Measurements from ENCODE around the gene ARSG. TPM values are rescaled to one million over a fixed set of nuclear protein-coding genes. Genes with fewer than 3 reads are reported as not detected.

The ARSG gene
- 0.43 and 0.72 TPM in 2 replicates for total RNA-seq

DNA sequence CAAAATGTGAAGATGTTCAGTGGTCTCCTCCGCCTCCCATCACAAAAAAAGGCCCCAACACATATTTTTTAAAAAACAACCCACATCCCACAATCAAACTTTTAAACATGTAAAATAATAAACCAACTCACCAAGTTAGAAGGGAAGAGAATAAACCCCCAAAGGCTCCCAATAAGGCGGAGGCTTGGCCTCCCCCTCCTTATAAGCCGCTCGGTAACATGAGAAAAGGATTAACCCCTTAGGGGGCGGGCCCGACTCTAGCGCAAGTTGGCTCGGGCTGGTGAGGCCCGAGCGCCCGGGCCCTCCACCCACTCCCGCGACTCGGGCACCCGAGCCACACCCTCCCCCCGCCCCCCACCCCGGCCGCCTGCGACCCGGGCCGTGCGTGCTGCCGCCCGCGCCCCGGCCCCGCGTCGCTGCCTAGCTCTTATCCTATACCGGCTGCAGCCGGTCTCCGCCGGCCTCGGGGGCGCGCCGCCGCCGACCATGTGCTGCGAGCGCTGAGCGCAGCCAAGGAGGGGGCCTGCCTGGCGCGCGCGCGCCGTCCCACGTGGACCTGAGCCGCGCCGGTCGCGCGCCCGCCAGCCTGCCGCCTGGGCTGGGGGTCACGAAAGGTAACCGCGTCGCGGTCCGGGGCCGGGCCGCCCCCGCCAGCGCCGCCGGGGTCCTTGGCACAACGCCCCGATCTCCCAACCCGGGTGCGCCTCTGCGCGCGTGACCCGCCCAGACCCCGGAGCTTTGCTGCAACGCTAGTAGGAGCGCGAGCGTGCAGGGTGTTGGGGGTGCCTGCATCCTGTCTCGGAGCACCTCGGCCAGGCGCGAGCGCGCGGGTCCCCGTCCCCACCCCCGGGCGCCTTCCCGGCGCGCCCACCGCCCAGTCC, at the start of gene ARSG, which contains the start of gene SLC16A6:
ARSG (plus strand) TSS at position 541 of the 881 bp plus-strand sequence. CDS start 15,999 bp downstream, outside the sequence.
SLC16A6 (minus strand) TSS at position 173 of the 881 bp plus-strand sequence. CDS start 12,807 bp downstream, outside the sequence.

DNA sequence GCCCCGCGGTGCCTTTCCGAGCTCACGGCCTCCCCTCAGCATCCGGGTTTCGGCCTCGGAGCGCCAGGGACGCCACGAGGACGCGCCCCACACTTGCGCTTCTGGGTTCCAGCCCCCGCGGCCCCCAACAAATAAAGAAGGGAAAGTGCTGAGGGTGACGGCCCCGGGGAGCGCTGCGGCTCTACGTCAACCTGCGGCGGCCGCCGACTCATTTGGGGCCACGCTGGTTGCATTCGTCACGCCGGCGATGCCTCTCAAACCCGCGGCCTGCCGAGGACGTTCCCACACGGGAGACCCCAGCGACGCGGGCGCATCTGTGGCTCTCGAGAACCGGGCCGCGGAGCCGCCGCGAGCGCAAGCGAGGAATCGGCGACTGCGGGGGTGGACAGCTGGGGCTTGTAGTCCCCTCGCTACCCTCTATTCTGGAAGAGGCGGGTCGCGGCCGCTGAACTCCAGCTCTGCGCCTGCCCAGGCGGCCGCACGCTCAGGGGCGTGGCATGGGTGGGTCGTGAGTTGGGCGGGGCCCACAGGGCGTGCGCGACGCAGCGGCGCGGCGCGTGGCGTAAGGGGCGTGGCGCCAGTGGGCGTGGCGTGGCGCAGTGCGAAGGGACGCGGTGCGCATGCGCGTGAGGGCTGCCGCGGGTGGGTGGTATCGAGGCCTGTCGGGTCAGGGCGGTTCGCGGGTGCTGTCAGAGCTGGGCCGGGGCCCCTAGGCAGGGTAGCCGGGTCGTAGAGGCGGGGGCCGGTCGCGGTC, 43.7 kb upstream of the ARSG start, which contains the start of gene AMZ2:
AMZ2 (plus strand) TSS at position 599 of the 754 bp plus-strand sequence. CDS start 2,145 bp downstream, outside the sequence.

DNA sequence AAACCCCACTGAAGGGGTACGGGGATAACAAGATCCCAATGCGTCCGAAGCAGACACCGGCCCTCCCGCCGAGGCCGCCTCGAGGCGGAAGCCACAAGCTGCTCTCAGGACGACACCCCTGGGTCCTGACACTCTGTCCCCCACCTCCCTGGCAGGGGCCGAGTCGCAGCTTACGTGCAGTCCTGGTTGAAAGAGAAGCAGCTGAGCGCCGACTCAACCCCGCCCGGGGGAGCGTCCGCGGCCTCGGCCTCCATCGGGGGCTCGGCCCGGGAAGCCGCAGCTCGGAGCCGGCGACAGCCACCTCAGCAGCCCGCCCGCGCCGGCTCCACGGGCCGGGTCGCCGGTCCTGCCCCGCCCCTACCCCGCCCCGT, 165.9 kb downstream of the ARSG start, which contains the start of gene WIPI1:
WIPI1 (minus strand) TSS at position 329 of the 371 bp plus-strand sequence; CDS start at position 254, 75 bp downstream.

Other genes starting within 250 kb of the ARSG start
- 92.8 and 123 TPM in 2 replicates for gene AMZ2, start 43.5 kb upstream of the ARSG start, total RNA-seq
- under 0.01 and 0.24 TPM in 2 replicates for gene SLC16A6, start 368 bp upstream of the ARSG start, total RNA-seq
- gene WIPI1, start 166.0 kb downstream of the ARSG start, total RNA-seq, result 32.4 and 74.9 TPM in 2 replicates
- 235 and 251 TPM in 2 replicates for gene PRKAR1A, start 220.9 kb downstream of the ARSG start, total RNA-seq